Measurements from ENCODE around the gene RBBP8NL.
A peak's percentile ranks its signal among the peaks of the same experiment; 100 is the strongest.

The RBBP8NL gene

GRCh38 chr20:62405108-62405980, 22.0 kb downstream of the RBBP8NL start:
- DNase-seq (ENCODE audit: low read depth), result no peak
- TF ChIP-seq CTCF (conservative IDR thresholded peaks at IDR 0.05; ENCODE audit: low read depth, low read length), result peak; percentile 72
- H3K4me3 ChIP-seq (ENCODE audit: low read length), result no peak overlapping the region

- H3K4me3 ChIP-seq (ENCODE audit: low read length), result no peak overlapping the region
- no peak for TF ChIP-seq CTCF (conservative IDR thresholded peaks at IDR 0.05; ENCODE audit: low read depth, low read length)
- no peak for DNase-seq (ENCODE audit: low read depth)
These were observed 22.6 kb downstream of the RBBP8NL start for GRCh38 chr20:62404761-62405107.

- no peak overlapping the region for H3K4me3 ChIP-seq (ENCODE audit: low read length)
- TF ChIP-seq CTCF (conservative IDR thresholded peaks at IDR 0.05; ENCODE audit: low read depth, low read length), result no peak
- DNase-seq (ENCODE audit: low read depth), result no peak
These were observed 23.1 kb downstream of the RBBP8NL start for GRCh38 chr20:62404112-62404665.

GRCh38 chr20:62403331-62403730, 24.0 kb downstream of the RBBP8NL start:
- no peak for DNase-seq (ENCODE audit: low read depth)
- no peak overlapping the region for H3K4me3 ChIP-seq (ENCODE audit: low read length)
- no peak for TF ChIP-seq CTCF (conservative IDR thresholded peaks at IDR 0.05; ENCODE audit: low read depth, low read length)

- DNase-seq (ENCODE audit: low read depth), result no peak
- TF ChIP-seq CTCF (conservative IDR thresholded peaks at IDR 0.05; ENCODE audit: low read depth, low read length), result no peak
- H3K4me3 ChIP-seq (ENCODE audit: low read length), result no peak overlapping the region
These were observed 24.7 kb downstream of the RBBP8NL start for GRCh38 chr20:62402456-62403150.

GRCh38 chr20:62401331-62401779, 26.0 kb downstream of the RBBP8NL start:
- no peak for DNase-seq (ENCODE audit: low read depth)
- peak; percentile 33 for TF ChIP-seq CTCF (conservative IDR thresholded peaks at IDR 0.05; ENCODE audit: low read depth, low read length)
- H3K4me3 ChIP-seq (ENCODE audit: low read length), result no peak overlapping the region

Measured in retinal pigment epithelial cell (primary cell).